GM12878 (cell line): ENCODE results near the gene UGGT2. TPM values are rescaled to one million over a fixed set of nuclear protein-coding genes. Genes with fewer than 3 reads are reported as not detected.

Experiments used
- ATAC-seq: fragments of 200-7000 bp; cut with Tn5 transposase; 3 replicates; pipeline ENCODE4 v1.9.1; 2020; ENCODE audit warnings: mild to moderate bottlenecking, moderate library complexity
- BruUV-seq: library from RNA; stranded (reverse); fragments of 400-500 nt; replicated peaks from 2 replicates; lab custom pipeline; 2021; lab: Mats Ljungman, UMichigan
- CTCF ChIA-PET: fragments of 300-600 bp; sonication (Branson Sonifier 250); formaldehyde crosslinking; extraction: SDS; loops from one replicate; lab custom pipeline; 2021; ENCODE audit warnings: inconsistent platforms; lab: Yijun Ruan, JAX
- POLR2A ChIA-PET: fragments of 350-600 bp; formaldehyde crosslinking; extraction: SDS; loops from one replicate; lab custom pipeline; 2021; ENCODE audit warnings: inconsistent platforms; lab: Charles Lee
- RAD21 ChIA-PET: fragments of 300-600 bp; sonication (Branson Sonifier 250); formaldehyde crosslinking; loops from one replicate; lab custom pipeline; 2023; ENCODE audit warnings: antibody characterized with exemption; ENCODE audit not compliant: unreplicated experiment; lab: Charles Lee
- SMC1A ChIA-PET: fragments of 300-600 bp; sonication (Branson Sonifier 250); formaldehyde crosslinking; loops from one replicate; lab custom pipeline; 2023; ENCODE audit not compliant: unreplicated experiment, uncharacterized antibody; lab: Charles Lee
- DNase-seq: peaks from one replicate; pipeline ENCODE4 v3.0.0-alpha.2; 2011; ENCODE audit warnings: low read depth, low spot score
- FAIRE-seq: peaks from 3 replicates; lab custom pipeline; 2011; peaks lifted over from hg19 to GRCh38; lab: Jason Lieb, UNC
- H2AFZ ChIP-seq: 2 replicates; pipeline ENCODE4 v1.6.0; 2011; ENCODE audit warnings: low read depth, low read length, control low read depth; ENCODE audit not compliant: control insufficient read depth
- H3K27ac ChIP-seq: 2 replicates; pipeline ENCODE4 v1.5.1; 2011; ENCODE audit warnings: control low read depth; ENCODE audit not compliant: control insufficient read depth, insufficient read depth
- H3K27me3 ChIP-seq, 2 experiments: replicated peaks in 1 of 2; 2 replicates each; pipeline versions ENCODE4 v1.6.0 to v1.6.1; 2011; ENCODE audit warnings: low read length in 1 of 2; ENCODE audit not compliant: control insufficient read depth in 2 of 2, insufficient read depth in 2 of 2
- H3K36me3 ChIP-seq, 2 experiments: 2 replicates each; pipeline ENCODE4 v1.5.1; 2011; ENCODE audit warnings: low read length in 1 of 2; ENCODE audit not compliant: control insufficient read depth in 2 of 2, insufficient read depth in 2 of 2
- H3K4me1 ChIP-seq: 2 replicates; pipeline ENCODE4 v1.6.1; 2011; ENCODE audit warnings: mild to moderate bottlenecking, low read length, moderate library complexity, mixed read lengths; ENCODE audit not compliant: control insufficient read depth, insufficient read depth
- H3K4me2 ChIP-seq: 2 replicates; pipeline ENCODE4 v1.6.0; 2011; ENCODE audit warnings: control low read depth; ENCODE audit not compliant: control insufficient read depth, insufficient read depth
- H3K4me3 ChIP-seq: fragments of 200-600 bp; sonication (generic); 2 replicates; pipeline ENCODE4 v1.5.1; 2016
- H3K79me2 ChIP-seq: 2 replicates; pipeline ENCODE4 v1.6.0; 2011; ENCODE audit warnings: low read length; ENCODE audit not compliant: control insufficient read depth, insufficient read depth
- H3K9ac ChIP-seq: 2 replicates; pipeline ENCODE4 v1.8.0; 2011; ENCODE audit warnings: low read length, control low read depth, mixed read lengths; ENCODE audit not compliant: control insufficient read depth, insufficient read depth
- H3K9me3 ChIP-seq: replicated peaks from 3 replicates; pipeline ENCODE4 v1.5.1; 2011; ENCODE audit warnings: mild to moderate bottlenecking, low read length; ENCODE audit not compliant: control insufficient read depth, insufficient read depth
- H4K20me1 ChIP-seq: 2 replicates; pipeline ENCODE4 v1.6.0; 2011; ENCODE audit not compliant: control insufficient read depth, insufficient read depth
- BRCA1 ChIP-seq: IDR thresholded peaks from 2 replicates; pipeline ENCODE4 v1.6.1; 2011; ENCODE audit warnings: low read depth, low read length, improper control_type of control experiment
- CHD1 ChIP-seq: IDR thresholded peaks from 2 replicates; pipeline ENCODE4 v1.6.1; 2012; ENCODE audit warnings: low read depth, low read length, improper control_type of control experiment
- KAT2A ChIP-seq: conservative IDR thresholded peaks from 2 replicates; pipeline ENCODE4 v1.6.1; 2011; ENCODE audit warnings: low read depth, low read length; ENCODE audit not compliant: control insufficient read depth
- KDM1A ChIP-seq: fragments of 200-600 bp; sonication (generic); IDR thresholded peaks from 2 replicates; pipeline ENCODE4 v1.6.1; 2016; ENCODE audit warnings: borderline replicate concordance
- MEF2A ChIP-seq: IDR thresholded peaks from 2 replicates; pipeline ENCODE4 v1.6.1; 2011; ENCODE audit warnings: low read depth, mild to moderate bottlenecking, low read length, moderate library complexity; ENCODE audit not compliant: insufficient read depth
- MEF2B ChIP-seq: fragments of 450-650 bp; IDR thresholded peaks from 2 replicates; pipeline ENCODE4 v1.6.1; 2018; ENCODE audit warnings: mild to moderate bottlenecking, moderate library complexity; ENCODE audit not compliant: partially characterized antibody, poor library complexity, severe bottlenecking
- MTA3 ChIP-seq: IDR thresholded peaks from 2 replicates; pipeline ENCODE4 v1.6.1; 2012; ENCODE audit warnings: low read length, inconsistent platforms, borderline replicate concordance
- TAF1 ChIP-seq: IDR thresholded peaks from 2 replicates; pipeline ENCODE4 v1.6.1; 2011; ENCODE audit warnings: mild to moderate bottlenecking, low read depth, low read length, borderline replicate concordance
- ZBED1 ChIP-seq: IDR thresholded peaks from 2 replicates; pipeline ENCODE4 v1.6.1; 2016; ENCODE audit warnings: borderline replicate concordance
- ZNF217 ChIP-seq: fragments of 450-650 bp; IDR thresholded peaks from 2 replicates; pipeline ENCODE4 v1.6.1; 2017; ENCODE audit warnings: antibody characterized with exemption, mild to moderate bottlenecking
- ZNF592 ChIP-seq: fragments of 450-650 bp; IDR thresholded peaks from 2 replicates; pipeline ENCODE4 v1.6.1; 2017; ENCODE audit warnings: mild to moderate bottlenecking, moderate library complexity
- WGBS: methylation state at CpG from one replicate; pipeline ENCODE4 v1.1.6; 2016; ENCODE audit warnings: low lambda C conversion rate; ENCODE audit not compliant: insufficient replicate concordance, insufficient coverage; ENCODE audit errors: missing lambda C conversion rate; 5-methylcytosine and 5-hydroxymethylcytosine counted together
- in situ Hi-C: fragments of 300-500 bp; cut with MboI; formaldehyde crosslinking; loops from 9 replicates; pipeline ENCODE4 v1.14.3; 2018; ENCODE audit warnings: mixed read lengths
- intact Hi-C: fragments of 100-400 bp; cut with micrococcal nuclease; formaldehyde crosslinking; loops from one replicate; pipeline ENCODE4 v1.14.2; 2022; ENCODE audit not compliant: unreplicated experiment
- polyA plus RNA-seq, 11 experiments: library from polyadenylated mRNA; depleted of rRNA in 4 of 11; unstranded in 6 of 11; stranded (reverse) in 5 of 11; fragments of >200 nt; fragmentation: Nextera tagmentation in 4 of 11; fragmentation: Illumina TruSeq in 1 of 11; extraction: Ambion mirVana in 4 of 11; extraction: Trizol in 1 of 11; gene quantifications; 1 replicate in 1 of 11; 2 replicates in 10 of 11; pipeline versions ENCODE4 v1.2.1 to v1.2.3, GENCODE V29; 2011 to 2016; ENCODE audit warnings: inconsistent platforms in 2 of 11, missing spikeins in 2 of 11, low read depth in 1 of 11
- total RNA-seq, 4 experiments: library from RNA; depleted of rRNA in 3 of 4; stranded (reverse); fragments of >200 nt in 3 of 4; fragmentation: Illumina TruSeq in 1 of 4; extraction: Trizol in 1 of 4; gene quantifications; 2 replicates each; pipeline versions ENCODE4 v1.2.1 to v1.2.3, GENCODE V29; 2013 to 2021
- TF ChIP-seq, protein P1 (sequence below): IDR thresholded peaks from 2 replicates; pipeline ENCODE4 v1.6.1; 2012; ENCODE audit warnings: low read depth, low read length, improper control_type of control experiment
- TF ChIP-seq, protein P2 (sequence below): fragments of 450-650 bp; IDR thresholded peaks from 2 replicates; pipeline ENCODE4 v1.6.1; 2018; ENCODE audit warnings: borderline replicate concordance, mild to moderate bottlenecking; ENCODE audit not compliant: partially characterized antibody
- TF ChIP-seq, protein P3 (sequence below): IDR thresholded peaks from 2 replicates; pipeline ENCODE4 v1.6.1; 2012; ENCODE audit warnings: mild to moderate bottlenecking, low read depth, low read length

Gene UGGT2
- total and polyA plus RNA-seq, 10 of the 15 experiments (the other 5 are each of a cell fraction or from before 2014, with no cell fraction given): 4.9 to 29.0 (median 17.3) TPM

- no TSS peak for BruUV-seq
- in situ Hi-C loops: no loop called here
- SMC1A ChIA-PET: no interaction called here
- Histone ChIP-seq H3K4me3 (no peak overlapping the region), H4K20me1 (no peaks in the 10 kb centered on the region), H3K27me3 (no peaks in the 10 kb centered on the region), H3K9ac (no peak overlapping the region), H3K27ac (no peak overlapping the region), H2AFZ (no peak overlapping the region), H3K4me2 (no peak overlapping the region), H3K9me3 (peaks cover 7% of the 10 kb centered on the region; the same call in 2 of the 3 replicates), H3K79me2 (no peaks in the 10 kb centered on the region), H3K36me3 (no peaks in the 10 kb centered on the region), H3K4me1 (no peaks in the 10 kb centered on the region)
- POLR2A ChIA-PET: no interaction called here
- CTCF ChIA-PET: no interaction called here
- FAIRE-seq (no peak), DNase-seq (no peak), ATAC-seq (no peak)
- 79% methylated on average over 2 of the region's 2 CpGs for WGBS
- intact Hi-C loops: no loop called here
- RAD21 ChIA-PET: no interaction called here
- TF ChIP-seq, protein P1, sequence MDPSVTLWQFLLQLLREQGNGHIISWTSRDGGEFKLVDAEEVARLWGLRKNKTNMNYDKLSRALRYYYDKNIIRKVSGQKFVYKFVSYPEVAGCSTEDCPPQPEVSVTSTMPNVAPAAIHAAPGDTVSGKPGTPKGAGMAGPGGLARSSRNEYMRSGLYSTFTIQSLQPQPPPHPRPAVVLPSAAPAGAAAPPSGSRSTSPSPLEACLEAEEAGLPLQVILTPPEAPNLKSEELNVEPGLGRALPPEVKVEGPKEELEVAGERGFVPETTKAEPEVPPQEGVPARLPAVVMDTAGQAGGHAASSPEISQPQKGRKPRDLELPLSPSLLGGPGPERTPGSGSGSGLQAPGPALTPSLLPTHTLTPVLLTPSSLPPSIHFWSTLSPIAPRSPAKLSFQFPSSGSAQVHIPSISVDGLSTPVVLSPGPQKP: no peak
- TF ChIP-seq CHD1: no peak
- TF ChIP-seq ZNF592: no peak
- TF ChIP-seq KAT2A: no peak
- TF ChIP-seq ZNF217: no peak
- TF ChIP-seq, protein P2, sequence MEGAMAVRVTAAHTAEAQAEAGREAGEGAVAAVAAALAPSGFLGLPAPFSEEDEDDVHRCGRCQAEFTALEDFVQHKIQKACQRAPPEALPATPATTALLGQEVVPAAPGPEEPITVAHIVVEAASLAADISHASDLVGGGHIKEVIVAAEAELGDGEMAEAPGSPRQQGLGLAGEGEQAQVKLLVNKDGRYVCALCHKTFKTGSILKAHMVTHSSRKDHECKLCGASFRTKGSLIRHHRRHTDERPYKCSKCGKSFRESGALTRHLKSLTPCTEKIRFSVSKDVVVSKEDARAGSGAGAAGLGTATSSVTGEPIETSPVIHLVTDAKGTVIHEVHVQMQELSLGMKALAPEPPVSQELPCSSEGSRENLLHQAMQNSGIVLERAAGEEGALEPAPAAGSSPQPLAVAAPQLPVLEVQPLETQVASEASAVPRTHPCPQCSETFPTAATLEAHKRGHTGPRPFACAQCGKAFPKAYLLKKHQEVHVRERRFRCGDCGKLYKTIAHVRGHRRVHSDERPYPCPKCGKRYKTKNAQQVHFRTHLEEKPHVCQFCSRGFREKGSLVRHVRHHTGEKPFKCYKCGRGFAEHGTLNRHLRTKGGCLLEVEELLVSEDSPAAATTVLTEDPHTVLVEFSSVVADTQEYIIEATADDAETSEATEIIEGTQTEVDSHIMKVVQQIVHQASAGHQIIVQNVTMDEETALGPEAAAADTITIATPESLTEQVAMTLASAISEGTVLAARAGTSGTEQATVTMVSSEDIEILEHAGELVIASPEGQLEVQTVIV: no peak
- TF ChIP-seq MEF2A: no peak
- TF ChIP-seq ZBED1: no peak
- TF ChIP-seq, protein P3, sequence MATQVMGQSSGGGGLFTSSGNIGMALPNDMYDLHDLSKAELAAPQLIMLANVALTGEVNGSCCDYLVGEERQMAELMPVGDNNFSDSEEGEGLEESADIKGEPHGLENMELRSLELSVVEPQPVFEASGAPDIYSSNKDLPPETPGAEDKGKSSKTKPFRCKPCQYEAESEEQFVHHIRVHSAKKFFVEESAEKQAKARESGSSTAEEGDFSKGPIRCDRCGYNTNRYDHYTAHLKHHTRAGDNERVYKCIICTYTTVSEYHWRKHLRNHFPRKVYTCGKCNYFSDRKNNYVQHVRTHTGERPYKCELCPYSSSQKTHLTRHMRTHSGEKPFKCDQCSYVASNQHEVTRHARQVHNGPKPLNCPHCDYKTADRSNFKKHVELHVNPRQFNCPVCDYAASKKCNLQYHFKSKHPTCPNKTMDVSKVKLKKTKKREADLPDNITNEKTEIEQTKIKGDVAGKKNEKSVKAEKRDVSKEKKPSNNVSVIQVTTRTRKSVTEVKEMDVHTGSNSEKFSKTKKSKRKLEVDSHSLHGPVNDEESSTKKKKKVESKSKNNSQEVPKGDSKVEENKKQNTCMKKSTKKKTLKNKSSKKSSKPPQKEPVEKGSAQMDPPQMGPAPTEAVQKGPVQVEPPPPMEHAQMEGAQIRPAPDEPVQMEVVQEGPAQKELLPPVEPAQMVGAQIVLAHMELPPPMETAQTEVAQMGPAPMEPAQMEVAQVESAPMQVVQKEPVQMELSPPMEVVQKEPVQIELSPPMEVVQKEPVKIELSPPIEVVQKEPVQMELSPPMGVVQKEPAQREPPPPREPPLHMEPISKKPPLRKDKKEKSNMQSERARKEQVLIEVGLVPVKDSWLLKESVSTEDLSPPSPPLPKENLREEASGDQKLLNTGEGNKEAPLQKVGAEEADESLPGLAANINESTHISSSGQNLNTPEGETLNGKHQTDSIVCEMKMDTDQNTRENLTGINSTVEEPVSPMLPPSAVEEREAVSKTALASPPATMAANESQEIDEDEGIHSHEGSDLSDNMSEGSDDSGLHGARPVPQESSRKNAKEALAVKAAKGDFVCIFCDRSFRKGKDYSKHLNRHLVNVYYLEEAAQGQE: no peak
- no peak for TF ChIP-seq BRCA1
- no peak for TF ChIP-seq MEF2B
- no peak for TF ChIP-seq MTA3
- TF ChIP-seq KDM1A: no peak
- no peak for TF ChIP-seq TAF1
These were observed 104.5 kb downstream of the UGGT2 start for GRCh38 chr13:95948656-95949055.
